ENCODE data around the gene TSPYL1.

- TF ChIP-seq CTCF (IDR thresholded peaks at IDR 0.05) = no peak
- no peak for TF ChIP-seq EP300 (IDR thresholded peaks at IDR 0.05; ENCODE audit: low read depth)
Observed at GRCh38 chr6:116304538-116305097, 24.9 kb upstream of the TSPYL1 start.
